GM21528 (cell line): ENCODE measurements around the gene MSI1.

Source experiments
- ATAC-seq: cut with Tn5 transposase; IDR thresholded peaks from one replicate; pipeline ENCODE4 v1.9.1; 2021; ENCODE audit warnings: mild to moderate bottlenecking, moderate library complexity; ENCODE audit not compliant: unreplicated experiment, low FRiP score

The MSI1 gene

DNA sequence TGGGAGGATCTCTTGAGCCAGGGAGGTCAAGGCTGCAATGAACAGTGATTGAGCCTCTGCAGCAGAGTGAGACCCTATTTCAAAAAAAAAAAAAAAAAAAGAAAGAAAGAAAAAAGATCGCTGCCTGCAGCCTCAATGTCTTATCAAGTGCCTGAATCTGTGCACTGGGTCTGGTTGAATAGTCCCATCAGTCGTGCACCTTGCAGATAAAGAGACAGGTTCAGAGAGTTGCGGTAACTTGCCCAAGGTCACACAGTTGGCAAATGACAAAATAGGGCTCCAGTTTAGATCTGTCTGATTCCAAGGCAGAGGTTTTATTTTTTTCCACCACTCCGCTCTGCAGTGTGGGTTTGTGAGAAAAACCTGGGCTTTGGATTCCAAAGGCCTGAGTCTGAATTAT, 40.7 kb downstream of the MSI1 start:
- ATAC-seq: no peak

GRCh38 chr12:120327593-120327992, 41.4 kb downstream of the MSI1 start, which contains the start of gene PLA2G1B:
PLA2G1B (minus strand) TSS chr12:120327779; CDS start chr12:120327753, 26 bp downstream.
- ATAC-seq: no peak

- ATAC-seq: no peak
These were observed 44.0 kb downstream of the MSI1 start for GRCh38 chr12:120324841-120325417.

- ATAC-seq: no peak
These were observed 45.2 kb downstream of the MSI1 start for GRCh38 chr12:120323772-120324171.

DNA sequence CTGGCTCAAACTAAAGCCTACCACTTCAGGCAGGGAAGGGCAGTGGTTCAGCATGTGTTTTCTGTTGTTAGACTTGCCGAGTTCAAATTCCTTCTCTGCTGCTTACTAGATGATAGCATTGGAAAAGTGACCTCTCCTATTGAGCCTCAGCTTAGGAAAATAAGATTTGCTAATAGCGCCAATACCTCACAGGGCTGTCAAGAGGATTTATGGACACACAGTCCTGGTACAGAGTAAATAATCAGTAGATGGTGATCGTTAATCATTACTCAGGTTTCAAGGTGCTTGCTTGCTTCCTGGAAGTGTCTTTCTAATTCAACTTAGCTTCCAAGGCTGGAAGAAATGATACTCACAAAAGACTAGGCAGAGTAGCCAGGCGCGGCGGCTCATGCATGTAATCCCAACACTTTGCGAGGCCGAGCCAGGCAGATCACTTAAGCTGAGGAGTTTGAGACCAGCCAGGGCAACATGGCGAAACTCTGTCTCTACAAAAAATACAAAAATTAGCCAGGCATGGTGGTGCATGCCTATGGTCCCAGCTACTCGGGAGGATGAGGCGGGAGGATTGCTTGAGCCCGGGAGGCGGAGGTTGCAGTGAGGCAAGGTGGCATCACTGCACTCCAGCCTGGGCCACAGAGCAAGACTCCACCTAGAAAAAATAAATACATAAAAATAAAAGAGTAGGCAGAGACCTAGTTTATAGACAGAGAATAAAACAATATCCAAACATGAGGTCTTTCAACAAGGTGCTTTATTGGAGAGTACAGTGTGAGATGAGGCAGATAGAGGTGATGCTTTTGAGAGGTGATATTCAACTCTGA, 47.4 kb downstream of the MSI1 start:
- no peak for ATAC-seq

GRCh38 chr12:120317224-120318105, 51.5 kb downstream of the MSI1 start:
- peak; percentile 92 for ATAC-seq

DNA sequence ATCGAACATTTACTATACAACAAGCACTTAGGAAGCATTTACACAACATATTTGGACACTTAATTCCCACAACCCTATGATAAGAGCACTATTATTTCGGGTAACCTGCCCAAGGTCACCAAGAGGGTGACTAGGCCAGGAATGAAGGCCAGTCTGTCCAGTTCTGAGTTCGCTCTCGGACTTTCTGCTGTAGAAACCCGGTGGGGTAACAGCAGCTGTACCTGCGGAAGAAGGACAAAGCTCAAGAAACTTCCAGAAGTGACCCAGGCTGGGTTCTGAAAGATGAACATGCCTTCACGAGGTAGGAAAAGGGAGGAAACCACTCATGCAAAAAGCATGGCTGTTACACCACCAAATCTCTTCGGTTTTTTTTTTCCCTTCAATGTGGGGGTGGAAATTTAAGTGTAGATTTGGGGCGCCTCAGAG, 52.2 kb downstream of the MSI1 start:
- no peak for ATAC-seq

DNA sequence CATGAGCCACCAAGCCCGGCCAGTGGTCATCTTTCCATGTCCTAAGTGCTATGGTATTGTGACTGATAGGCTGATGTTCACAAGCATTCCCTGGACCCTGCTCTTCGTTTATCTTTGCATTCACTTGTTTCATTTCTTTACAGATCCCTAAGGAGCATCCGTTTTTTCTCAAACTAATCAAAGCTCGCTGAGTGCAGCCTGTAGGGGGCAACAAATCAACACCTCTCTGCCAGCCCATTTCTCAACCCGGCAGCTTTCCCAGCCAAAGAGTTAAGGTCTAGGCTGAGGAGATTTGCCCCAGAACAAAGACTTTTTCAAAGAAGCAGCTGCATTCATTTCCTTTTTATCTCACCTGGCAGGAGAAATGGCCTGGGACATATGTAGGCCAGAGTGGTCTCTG, 54.7 kb downstream of the MSI1 start:
- no peak for ATAC-seq

DNA sequence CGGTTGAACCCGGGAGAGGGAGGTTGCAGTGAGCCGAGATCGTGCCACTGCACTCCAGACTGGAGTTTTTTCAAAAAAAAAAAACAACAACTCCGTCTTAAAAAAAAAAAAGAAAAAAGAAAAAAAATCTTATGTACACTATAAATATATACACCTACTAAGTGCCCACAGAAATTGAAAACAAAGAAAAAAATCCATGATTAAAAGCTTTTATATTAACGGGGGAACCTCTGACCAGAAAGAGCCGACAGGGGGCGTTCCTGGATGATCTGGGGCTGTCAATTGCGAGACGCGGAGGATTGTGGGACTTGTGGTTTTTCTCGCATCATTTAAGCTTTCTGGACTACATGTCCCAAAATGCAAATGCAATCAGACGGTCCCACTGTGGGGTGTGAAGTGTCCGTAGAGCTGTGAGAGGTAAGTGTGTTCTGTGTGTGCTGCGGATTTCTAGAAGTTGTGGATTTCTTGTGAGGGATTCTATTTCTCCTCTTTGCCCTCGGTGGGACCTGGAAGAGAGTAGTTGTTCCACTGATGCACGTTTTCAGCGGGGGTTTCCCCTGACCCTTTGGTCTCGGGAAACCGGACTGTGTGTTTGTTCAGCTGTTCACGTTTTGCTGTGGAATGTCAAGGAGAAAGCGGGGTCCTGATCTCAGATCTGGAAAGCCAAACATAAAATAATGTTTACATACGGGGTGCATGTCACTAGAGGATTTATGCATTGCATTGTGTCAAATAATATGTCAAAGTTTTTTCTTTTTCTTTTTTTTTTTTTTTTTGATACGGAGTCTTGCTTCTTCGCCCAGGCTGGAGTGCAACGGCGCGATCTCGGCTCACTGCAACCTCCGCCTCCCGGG, 66.8 kb downstream of the MSI1 start, which contains the start of gene SIRT4:
SIRT4 (plus strand) TSS at position 360 of the 854 bp plus-strand sequence. CDS start 1,241 bp downstream, outside the sequence.
- peak; percentile 93 for ATAC-seq

DNA sequence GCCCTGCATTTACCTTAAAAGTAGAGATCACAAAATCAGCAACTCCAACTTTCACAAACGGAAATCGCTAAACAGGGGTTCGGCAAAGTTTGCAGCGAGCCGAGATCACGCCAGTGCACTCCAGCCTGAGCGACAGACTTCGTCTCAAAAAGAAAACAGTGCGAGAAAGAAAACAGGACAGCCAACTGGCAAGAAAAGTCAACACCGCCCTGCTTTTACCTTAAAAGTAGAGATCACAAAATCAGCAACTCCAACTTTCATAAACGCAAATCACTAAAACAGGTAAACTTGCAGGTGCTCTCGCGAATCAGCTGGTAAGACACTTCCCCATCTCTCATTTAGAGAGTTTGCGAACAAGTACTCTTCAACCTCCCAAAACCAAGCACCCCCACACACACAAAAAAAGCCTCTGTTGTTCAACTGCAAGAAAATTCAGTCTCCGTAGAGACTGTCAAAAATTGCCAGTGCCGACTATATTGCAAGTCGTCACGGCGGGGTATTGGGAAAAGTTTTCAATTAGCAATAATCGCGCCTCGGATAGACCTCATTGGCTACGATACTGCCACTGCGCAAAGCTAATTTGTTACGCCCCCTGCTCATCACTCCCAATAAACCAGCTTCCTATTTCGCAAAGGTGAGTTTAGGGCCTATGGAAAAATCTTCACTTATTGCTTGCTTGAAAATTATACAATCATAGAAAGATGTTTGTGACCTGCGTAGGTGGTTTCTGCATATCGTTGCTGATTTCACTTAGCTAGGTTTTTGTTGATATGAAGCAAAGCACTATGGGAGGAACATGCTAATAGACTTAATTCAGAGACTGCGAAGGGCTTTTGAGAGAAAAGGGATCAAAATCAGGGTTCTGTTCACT, 76.1 kb downstream of the MSI1 start, which contains the start of gene RNU4-1:
RNU4-1 (minus strand) TSS at position 577 of the 871 bp plus-strand sequence.
- ATAC-seq: peak; percentile 42

- ATAC-seq: peak; percentile 18
These were observed 76.6 kb downstream of the MSI1 start for GRCh38 chr12:120292411-120292660.
